GM10248 (cell line): ENCODE data around the gene ZIC1.

Experiments used
- CTCF ChIA-PET: fragments of 300-600 bp; sonication (Branson Sonifier 250); formaldehyde crosslinking; extraction: SDS; loops from one replicate; lab custom pipeline; 2021; ENCODE audit warnings: antibody characterized with exemption; lab: Yijun Ruan, JAX
- POLR2A ChIA-PET: fragments of 350-650 bp; sonication (Branson Sonifier 250); formaldehyde crosslinking; extraction: SDS; loops from one replicate; lab custom pipeline; 2020; ENCODE audit warnings: antibody characterized with exemption; lab: Yijun Ruan, JAX
- DNase-seq: peaks from one replicate; pipeline ENCODE4 v3.0.0; 2012; ENCODE audit errors: extremely low spot score
- CTCF ChIP-seq: IDR thresholded peaks from 2 replicates; pipeline ENCODE4 v1.5.1; 2012; ENCODE audit warnings: mild to moderate bottlenecking, low read depth; ENCODE audit errors: extremely low read depth, missing control alignments, control extremely low read depth

ZIC1 gene

GRCh38 chr3:147412261-147412916 lies 3.2 kb downstream of the ZIC1 start:
- ChIA-PET CTCF (no interaction called here), POLR2A (no interaction called here)
- TF ChIP-seq CTCF: no peak
- DNase-seq: no peak

- POLR2A ChIA-PET: no interaction called here
- CTCF ChIA-PET: interaction anchor here (2.0 kb wide), 1 partner anchor 12 kb away, joined by 5 read pairs; no protein-coding TSS in a partner anchor
- no peak for DNase-seq
- TF ChIP-seq CTCF: no peak
Measured at GRCh38 chr3:147412917-147413685, 3.9 kb downstream of the ZIC1 start.

GRCh38 chr3:147413686-147414389 lies 4.7 kb downstream of the ZIC1 start:
- no peak for TF ChIP-seq CTCF
- ChIA-PET POLR2A (no interaction called here), CTCF (interaction anchor here (2.0 kb wide), 1 partner anchor 12 kb away, joined by 5 read pairs; no protein-coding TSS in a partner anchor)
- DNase-seq: no peak

- no peak for TF ChIP-seq CTCF
- ChIA-PET CTCF (interaction anchor here (2.0 kb wide), 1 partner anchor 11 kb away, joined by 5 read pairs; no protein-coding TSS in a partner anchor), POLR2A (no interaction called here)
- no peak for DNase-seq
Measured at GRCh38 chr3:147414390-147415138, 5.4 kb downstream of the ZIC1 start.

GRCh38 chr3:147415286-147415685 lies 6.1 kb downstream of the ZIC1 start:
- TF ChIP-seq CTCF: no peak
- CTCF ChIA-PET: interaction anchor here (2.0 kb wide), 1 partner anchor 10 kb away, joined by 5 read pairs; no protein-coding TSS in a partner anchor
- DNase-seq: no peak
- POLR2A ChIA-PET: no interaction called here

- POLR2A ChIA-PET: no interaction called here
- no peak for TF ChIP-seq CTCF
- CTCF ChIA-PET: no interaction called here
- no peak for DNase-seq
Measured at GRCh38 chr3:147415874-147416273, 6.7 kb downstream of the ZIC1 start.
